Ascending aorta (tissue), 2 donors: Measurements from ENCODE around the gene FXYD6. TPM values are rescaled to one million over a fixed set of nuclear protein-coding genes. Genes with fewer than 3 reads are reported as not detected.

Experiments
- DNase-seq, 2 donors: peaks; one replicate each; pipeline ENCODE4 v3.0.0-alpha.2; 2019; ENCODE audit warnings: low spot score in 2 of 2
- H3K27ac ChIP-seq, 2 donors: fragments of 200-600 bp; sonication (generic); one replicate each; pipeline ENCODE4 v1.5.1; 2016 to 2017; ENCODE audit warnings: mild to moderate bottlenecking in 1 of 2
- H3K27me3 ChIP-seq: fragments of 200-600 bp; sonication (generic); one replicate; pipeline ENCODE4 v1.5.1; 2017
- H3K36me3 ChIP-seq, 2 donors: fragments of 200-600 bp; sonication (generic); one replicate each; pipeline ENCODE4 v1.5.1; 2016
- H3K4me1 ChIP-seq, 2 donors: fragments of 200-600 bp; sonication (generic); one replicate each; pipeline ENCODE4 v1.5.1; 2016 to 2017; ENCODE audit warnings: mild to moderate bottlenecking in 1 of 2
- H3K4me3 ChIP-seq, 2 donors: fragments of 200-600 bp; sonication (generic); one replicate each; pipeline ENCODE4 v1.5.1; 2016 to 2017; ENCODE audit warnings: mild to moderate bottlenecking in 1 of 2
- H3K9me3 ChIP-seq, 2 donors: fragments of 200-600 bp; sonication (generic); one replicate each; pipeline ENCODE4 v1.5.1; 2016
- intact Hi-C: fragments of 100-400 bp; cut with DNase I; formaldehyde crosslinking; loops from one replicate; pipeline ENCODE4 v1.15.1; 2023
- total RNA-seq: library from RNA; depleted of rRNA; stranded (reverse); fragments of >200 nt; gene quantifications from one replicate; pipeline ENCODE4 v1.1.0, GENCODE V29; 2016
- TF ChIP-seq, protein P1 (sequence below), 3 experiments: fragments of 200-600 bp in 2 of 3; fragments of 450-650 bp in 1 of 3; sonication (generic) in 2 of 3; IDR thresholded peaks; one replicate each; pipeline ENCODE4 v1.5.1; 2016 to 2019; ENCODE audit warnings: antibody characterized with exemption in 3 of 3, mild to moderate bottlenecking in 1 of 3, moderate library complexity in 1 of 3

FXYD6 gene
- total RNA-seq, 1 donor from 2014 or later: 16.4 TPM

DNA sequence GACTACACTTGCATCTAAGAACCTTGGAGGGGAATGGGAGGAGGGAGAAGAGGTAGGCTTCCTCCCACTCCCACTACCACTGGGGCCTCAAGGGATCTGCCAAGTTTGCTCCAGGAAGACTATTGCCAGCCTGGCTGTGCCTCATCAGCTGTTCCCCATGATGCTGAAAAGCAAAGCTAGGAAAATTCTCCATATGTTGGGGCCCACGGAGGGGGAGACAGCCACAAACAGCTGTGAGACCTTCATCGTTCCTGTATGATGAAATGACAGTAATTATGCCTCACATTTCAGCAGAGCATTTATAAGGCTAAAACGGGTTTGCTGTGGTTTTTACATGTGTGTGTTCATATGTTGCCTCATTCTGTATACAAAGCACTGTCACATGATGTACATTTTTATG lies 86.2 kb downstream of the FXYD6 start:
- Histone ChIP-seq H3K27me3 (no peaks in the 10 kb centered on the region), H3K27ac (no peak overlapping the region), H3K4me1 (no peaks in the 10 kb centered on the region), H3K36me3 (no peaks in the 10 kb centered on the region), H3K4me3 (no peak overlapping the region), H3K9me3 (no peaks in the 10 kb centered on the region)
- intact Hi-C loops: no loop called here
- no peak for DNase-seq
- TF ChIP-seq, protein P1, sequence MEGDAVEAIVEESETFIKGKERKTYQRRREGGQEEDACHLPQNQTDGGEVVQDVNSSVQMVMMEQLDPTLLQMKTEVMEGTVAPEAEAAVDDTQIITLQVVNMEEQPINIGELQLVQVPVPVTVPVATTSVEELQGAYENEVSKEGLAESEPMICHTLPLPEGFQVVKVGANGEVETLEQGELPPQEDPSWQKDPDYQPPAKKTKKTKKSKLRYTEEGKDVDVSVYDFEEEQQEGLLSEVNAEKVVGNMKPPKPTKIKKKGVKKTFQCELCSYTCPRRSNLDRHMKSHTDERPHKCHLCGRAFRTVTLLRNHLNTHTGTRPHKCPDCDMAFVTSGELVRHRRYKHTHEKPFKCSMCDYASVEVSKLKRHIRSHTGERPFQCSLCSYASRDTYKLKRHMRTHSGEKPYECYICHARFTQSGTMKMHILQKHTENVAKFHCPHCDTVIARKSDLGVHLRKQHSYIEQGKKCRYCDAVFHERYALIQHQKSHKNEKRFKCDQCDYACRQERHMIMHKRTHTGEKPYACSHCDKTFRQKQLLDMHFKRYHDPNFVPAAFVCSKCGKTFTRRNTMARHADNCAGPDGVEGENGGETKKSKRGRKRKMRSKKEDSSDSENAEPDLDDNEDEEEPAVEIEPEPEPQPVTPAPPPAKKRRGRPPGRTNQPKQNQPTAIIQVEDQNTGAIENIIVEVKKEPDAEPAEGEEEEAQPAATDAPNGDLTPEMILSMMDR (IDR thresholded peaks at IDR 0.05): no peak

DNA sequence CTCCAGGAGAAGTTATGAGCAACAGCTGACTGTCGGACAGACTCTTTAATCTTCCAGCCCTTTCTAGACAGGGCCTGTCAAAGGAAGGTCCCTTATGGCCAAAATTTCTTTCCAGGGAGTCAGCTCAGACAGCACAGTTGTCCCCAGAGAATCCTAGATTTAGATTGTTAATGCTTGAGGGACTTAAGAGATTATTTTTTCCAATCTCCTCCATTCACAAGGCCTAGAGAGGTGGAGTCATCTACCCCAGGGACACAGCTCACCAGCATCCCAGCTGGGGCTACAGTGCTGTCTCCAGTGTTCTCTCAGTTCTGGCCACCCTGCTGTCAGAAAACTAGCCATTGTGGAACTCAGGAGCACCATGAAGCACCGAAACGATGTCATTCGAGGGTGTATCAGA lies 87.2 kb downstream of the FXYD6 start:
- Histone ChIP-seq H3K4me1 (no peaks in the 10 kb centered on the region), H3K36me3 (no peaks in the 10 kb centered on the region), H3K4me3 (no peak overlapping the region), H3K9me3 (no peaks in the 10 kb centered on the region), H3K27ac (no peak overlapping the region), H3K27me3 (no peaks in the 10 kb centered on the region)
- TF ChIP-seq, protein P1 (IDR thresholded peaks at IDR 0.05): no peak
- no peak for DNase-seq
- intact Hi-C loops: no loop called here

Other genes with a start within 250 kb of the FXYD6 start
- not detected for gene DSCAML1, start 79.4 kb downstream of the FXYD6 start, total RNA-seq
- not detected for gene FXYD2, start 51.9 kb downstream of the FXYD6 start, total RNA-seq
- gene TMPRSS13, start 52.7 kb upstream of the FXYD6 start, total RNA-seq: not detected
- gene IL10RA, start 109.7 kb upstream of the FXYD6 start, total RNA-seq: 38.6 TPM
- gene TMPRSS4, start 200.4 kb upstream of the FXYD6 start, total RNA-seq: not detected
- gene SMIM35, start 210.3 kb upstream of the FXYD6 start, total RNA-seq: not detected